PC-3 (cell line): Measurements from ENCODE around the gene IL13.

Source experiments
- EZH2 ChIP-seq: fragments of 300-600 bp; sonication (generic); IDR thresholded peaks from one replicate; pipeline ENCODE4 v1.6.1; 2017; ENCODE audit warnings: antibody characterized with exemption, mild to moderate bottlenecking, low read length; ENCODE audit not compliant: unreplicated experiment
- EZH2phosphoT487 ChIP-seq: fragments of 300-600 bp; sonication (generic); IDR thresholded peaks from 2 replicates; pipeline ENCODE4 v1.6.1; 2018; ENCODE audit warnings: mild to moderate bottlenecking, antibody characterized with exemption, low read length, borderline replicate concordance
- TF ChIP-seq, protein P1 (sequence below): fragments of 300-600 bp; sonication (generic); conservative IDR thresholded peaks from 2 replicates; pipeline ENCODE4 v1.5.1; 2017; ENCODE audit warnings: antibody characterized with exemption, low read depth, mild to moderate bottlenecking, low read length

DNA sequence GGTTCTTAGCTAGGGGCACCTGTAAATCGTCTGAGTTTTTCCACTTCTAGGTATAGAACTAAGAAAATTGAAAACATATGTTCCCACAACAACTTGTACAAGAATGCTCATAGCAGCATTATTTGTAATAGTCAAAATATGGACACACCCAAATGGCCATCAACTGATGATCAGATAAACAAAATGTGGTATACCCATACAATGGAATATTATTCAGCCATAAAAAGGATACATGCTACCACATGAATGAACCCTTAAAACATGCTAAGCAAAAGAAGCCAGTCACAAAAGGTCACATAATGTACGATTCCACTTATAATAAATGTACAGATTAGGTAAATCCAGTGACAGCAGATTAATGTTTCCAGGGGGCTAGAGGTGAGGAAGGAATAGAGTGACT lies 46.0 kb upstream of the IL13 start:
- TF ChIP-seq, protein P1, sequence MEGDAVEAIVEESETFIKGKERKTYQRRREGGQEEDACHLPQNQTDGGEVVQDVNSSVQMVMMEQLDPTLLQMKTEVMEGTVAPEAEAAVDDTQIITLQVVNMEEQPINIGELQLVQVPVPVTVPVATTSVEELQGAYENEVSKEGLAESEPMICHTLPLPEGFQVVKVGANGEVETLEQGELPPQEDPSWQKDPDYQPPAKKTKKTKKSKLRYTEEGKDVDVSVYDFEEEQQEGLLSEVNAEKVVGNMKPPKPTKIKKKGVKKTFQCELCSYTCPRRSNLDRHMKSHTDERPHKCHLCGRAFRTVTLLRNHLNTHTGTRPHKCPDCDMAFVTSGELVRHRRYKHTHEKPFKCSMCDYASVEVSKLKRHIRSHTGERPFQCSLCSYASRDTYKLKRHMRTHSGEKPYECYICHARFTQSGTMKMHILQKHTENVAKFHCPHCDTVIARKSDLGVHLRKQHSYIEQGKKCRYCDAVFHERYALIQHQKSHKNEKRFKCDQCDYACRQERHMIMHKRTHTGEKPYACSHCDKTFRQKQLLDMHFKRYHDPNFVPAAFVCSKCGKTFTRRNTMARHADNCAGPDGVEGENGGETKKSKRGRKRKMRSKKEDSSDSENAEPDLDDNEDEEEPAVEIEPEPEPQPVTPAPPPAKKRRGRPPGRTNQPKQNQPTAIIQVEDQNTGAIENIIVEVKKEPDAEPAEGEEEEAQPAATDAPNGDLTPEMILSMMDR = no peak
- TF ChIP-seq EZH2 (no peak), EZH2phosphoT487 (no peak)
